Measurements from ENCODE around the gene SACS.

GRCh38 chr13:23443110-23443509, 9.6 kb upstream of the SACS start:
- TF ChIP-seq CTCF (IDR thresholded peaks at IDR 0.05; ENCODE audit: extremely low read depth in 1 of 2, insufficient read depth in 1 of 2, low read depth in 1 of 2, low read length in 2 of 2): no peak
- TF ChIP-seq EZH2 (IDR thresholded peaks at IDR 0.05; ENCODE audit: borderline replicate concordance, low read depth, low read length, severe bottlenecking): no peak
- TF ChIP-seq POLR2A (IDR thresholded peaks at IDR 0.05; ENCODE audit: low read depth, low read length): no peak
- TF ChIP-seq JUN (IDR thresholded peaks at IDR 0.05; ENCODE audit: borderline replicate concordance, insufficient read depth, insufficient read length, low read depth): no peak
- no peak for TF ChIP-seq POLR2AphosphoS5 (IDR thresholded peaks at IDR 0.05; ENCODE audit: insufficient read depth, low read depth, low read length)
- TF ChIP-seq MAX (IDR thresholded peaks at IDR 0.05; ENCODE audit: insufficient read depth, insufficient read length): no peak
- no peak for TF ChIP-seq GATA2 (IDR thresholded peaks at IDR 0.05; ENCODE audit: insufficient read depth, insufficient read length, low read depth, low read length)
- TF ChIP-seq MYC (IDR thresholded peaks at IDR 0.05; ENCODE audit: low read depth, low read length): no peak
- TF ChIP-seq FOS (IDR thresholded peaks at IDR 0.05; ENCODE audit: borderline replicate concordance, insufficient read depth, low read length): no peak
